Esophagus squamous epithelium (tissue), 4 donors: Measurements from ENCODE around the gene SIGLEC12.

Experiments used
- POLR2A ChIP-seq, 4 donors: fragments of 450-650 bp; IDR thresholded peaks; one replicate each; pipeline ENCODE4 v1.6.1; 2017; ENCODE audit warnings: antibody characterized with exemption in 4 of 4, mild to moderate bottlenecking in 4 of 4, moderate library complexity in 3 of 4
- TF ChIP-seq, protein P1 (sequence below), 6 experiments: fragments of 450-650 bp in 4 of 6; fragments of 200-600 bp in 2 of 6; sonication (generic) in 2 of 6; IDR thresholded peaks; one replicate each; pipeline ENCODE4 v1.5.1; 2016 to 2019; ENCODE audit warnings: antibody characterized with exemption in 6 of 6, mild to moderate bottlenecking in 4 of 6, moderate library complexity in 4 of 6

DNA sequence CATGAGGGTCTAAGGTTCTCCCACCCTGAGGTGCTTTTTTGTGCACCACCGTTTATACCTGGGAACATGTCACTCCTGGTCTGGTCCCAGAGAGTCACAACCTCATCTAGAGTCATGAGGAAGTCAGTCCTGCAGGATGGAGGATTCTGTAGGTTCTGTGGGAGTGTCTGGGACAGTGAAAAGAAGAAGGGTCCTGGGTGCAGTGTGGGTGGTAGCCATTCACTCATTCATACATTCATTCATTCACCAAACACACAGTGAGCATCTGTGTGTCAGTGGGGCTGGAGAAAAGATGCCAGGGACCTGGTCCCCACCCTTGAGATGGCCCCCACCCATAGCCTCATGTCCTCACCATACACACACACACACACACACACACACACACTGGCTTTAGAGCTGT, 32.0 kb downstream of the SIGLEC12 start:
- TF ChIP-seq, protein P1, sequence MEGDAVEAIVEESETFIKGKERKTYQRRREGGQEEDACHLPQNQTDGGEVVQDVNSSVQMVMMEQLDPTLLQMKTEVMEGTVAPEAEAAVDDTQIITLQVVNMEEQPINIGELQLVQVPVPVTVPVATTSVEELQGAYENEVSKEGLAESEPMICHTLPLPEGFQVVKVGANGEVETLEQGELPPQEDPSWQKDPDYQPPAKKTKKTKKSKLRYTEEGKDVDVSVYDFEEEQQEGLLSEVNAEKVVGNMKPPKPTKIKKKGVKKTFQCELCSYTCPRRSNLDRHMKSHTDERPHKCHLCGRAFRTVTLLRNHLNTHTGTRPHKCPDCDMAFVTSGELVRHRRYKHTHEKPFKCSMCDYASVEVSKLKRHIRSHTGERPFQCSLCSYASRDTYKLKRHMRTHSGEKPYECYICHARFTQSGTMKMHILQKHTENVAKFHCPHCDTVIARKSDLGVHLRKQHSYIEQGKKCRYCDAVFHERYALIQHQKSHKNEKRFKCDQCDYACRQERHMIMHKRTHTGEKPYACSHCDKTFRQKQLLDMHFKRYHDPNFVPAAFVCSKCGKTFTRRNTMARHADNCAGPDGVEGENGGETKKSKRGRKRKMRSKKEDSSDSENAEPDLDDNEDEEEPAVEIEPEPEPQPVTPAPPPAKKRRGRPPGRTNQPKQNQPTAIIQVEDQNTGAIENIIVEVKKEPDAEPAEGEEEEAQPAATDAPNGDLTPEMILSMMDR (IDR thresholded peaks at IDR 0.05): no peak
- no peak for TF ChIP-seq POLR2A (IDR thresholded peaks at IDR 0.05)
